ENCODE results near the gene FASTK. TPM values are rescaled to one million over a fixed set of nuclear protein-coding genes. Genes with fewer than 3 reads are reported as not detected.
"Not testable (repeated sequence)": the region's sequence is repeated elsewhere in the genome, so short reads cannot be mapped to it uniquely, and the experiment has no call there.

FASTK gene
- total and polyA plus RNA-seq, 7 donors = 87.1 to 194 (median 126) TPM

- WGBS, 3 donors = 93 to 95% (median 94%) methylated on average over 20 of the region's 20 CpGs
- no peak for TF ChIP-seq CTCF (IDR thresholded peaks at IDR 0.05)
- Histone ChIP-seq H3K4me1 (peaks cover 8% of the 10 kb centered on the region), H3K36me3 (ENCODE audit: insufficient read depth in 1 of 2, low read depth in 1 of 2) (peaks cover 0 to 50% of the 10 kb centered on the region in 2 donors), H3K27ac (no peak overlapping the region), H3K4me3 (no peak overlapping the region), H3K27me3 (ENCODE audit: insufficient read depth in 3 of 3, low read length in 2 of 3) (no peaks in the 10 kb centered on the region), H3K9me3 (no peaks in the 10 kb centered on the region)
- DNase-seq = peak in 1 of 2 donors; percentile 45
- intact Hi-C loops (cut with DNase I) = no loop called here
- ATAC-seq = no peak
Observed at GRCh38 chr7:151043959-151044358, 36.6 kb downstream of the FASTK start.

DNA sequence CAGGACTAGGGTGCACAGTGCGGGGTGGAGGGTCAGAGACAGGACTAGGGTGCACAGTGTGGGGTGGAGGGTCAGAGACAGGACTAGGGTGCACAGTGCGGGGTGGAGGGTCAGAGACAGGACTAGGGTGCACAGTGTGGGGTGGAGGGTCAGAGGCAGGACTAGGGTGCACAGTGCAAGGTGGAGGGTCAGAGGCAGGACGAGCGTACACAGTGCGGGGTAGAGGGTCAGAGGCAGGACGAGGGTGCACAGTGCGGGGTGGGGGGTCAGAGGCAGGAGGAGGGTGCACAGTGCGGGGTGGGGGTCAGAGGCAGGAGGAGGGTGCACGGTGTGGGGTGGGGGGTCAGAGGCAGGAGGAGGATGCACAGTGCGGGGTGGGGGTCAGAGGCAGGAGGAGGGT, 37.2 kb downstream of the FASTK start:
- ATAC-seq; H3K27me3 ChIP-seq (ENCODE audit: insufficient read depth in 3 of 3, low read length in 2 of 3); H3K27ac ChIP-seq; DNase-seq; intact Hi-C loops (cut with DNase I); H3K9me3 ChIP-seq; H3K4me3 ChIP-seq: not testable (repeated sequence)
- peaks cover 13% of the 10 kb centered on the region for H3K4me1 ChIP-seq
- peaks cover 0 to 50% of the 10 kb centered on the region in 2 donors for H3K36me3 ChIP-seq (ENCODE audit: insufficient read depth in 1 of 2, low read depth in 1 of 2)
- WGBS, 3 donors = 88 to 99% (median 92%) methylated on average over 9 to 10 of the region's 10 CpGs

DNA sequence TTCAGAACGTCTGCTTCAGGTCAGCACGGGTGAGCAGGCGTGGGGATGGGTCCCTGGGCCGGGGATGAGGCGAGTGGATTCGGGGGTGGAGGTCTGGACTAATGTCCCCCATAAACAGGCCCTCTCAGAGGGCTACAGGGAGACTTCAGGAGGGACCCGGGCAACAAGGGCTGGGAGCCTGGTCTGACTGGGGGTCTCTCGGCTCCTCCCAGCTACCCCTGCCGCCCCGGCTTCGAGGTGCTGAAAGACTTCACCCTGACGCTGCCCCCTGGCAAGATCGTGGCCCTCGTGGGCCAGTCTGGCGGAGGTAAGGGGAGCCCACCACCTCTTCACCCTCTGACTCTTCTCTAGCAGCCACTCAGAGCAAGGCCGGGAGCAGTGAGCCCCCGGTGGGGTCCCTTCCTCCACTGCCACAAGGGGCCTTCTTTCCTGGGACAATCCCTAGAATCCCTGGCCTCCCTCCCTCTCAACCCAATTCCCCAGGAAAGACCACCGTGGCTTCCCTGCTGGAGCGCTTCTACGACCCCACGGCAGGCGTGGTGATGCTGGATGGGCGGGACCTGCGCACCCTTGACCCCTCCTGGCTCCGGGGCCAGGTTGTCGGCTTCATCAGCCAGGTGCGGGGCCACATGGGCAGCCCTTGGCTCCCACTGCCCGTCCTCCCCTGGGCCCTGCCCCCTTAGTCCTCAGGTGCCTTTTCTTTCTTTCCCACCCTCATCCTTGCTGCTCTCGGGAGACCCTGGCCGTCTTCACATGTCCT, 39.8 kb downstream of the FASTK start:
- WGBS, 3 donors = 90 to 95% (median 91%) methylated on average over 27 to 30 of the region's 30 CpGs
- no peaks in the 10 kb centered on the region for H3K27me3 ChIP-seq (ENCODE audit: insufficient read depth in 3 of 3, low read length in 2 of 3)
- intact Hi-C loops (cut with DNase I) = no loop called here
- ATAC-seq (no peak), DNase-seq (no peak)
- H3K4me1 ChIP-seq = peaks cover 13% of the 10 kb centered on the region
- no peaks in the 10 kb centered on the region for H3K9me3 ChIP-seq
- no peak for TF ChIP-seq CTCF (IDR thresholded peaks at IDR 0.05)
- no peak overlapping the region for H3K4me3 ChIP-seq
- peaks cover 6 to 63% of the 10 kb centered on the region in 2 donors for H3K36me3 ChIP-seq (ENCODE audit: insufficient read depth in 1 of 2, low read depth in 1 of 2)
- no peak overlapping the region for H3K27ac ChIP-seq

GRCh38 chr7:151039850-151040548, 40.6 kb downstream of the FASTK start:
- H3K4me3 ChIP-seq = no peak overlapping the region
- H3K36me3 ChIP-seq (ENCODE audit: insufficient read depth in 1 of 2, low read depth in 1 of 2) = peaks cover 6 to 62% of the 10 kb centered on the region in 2 donors
- WGBS, 3 donors = 66 to 72% (median 70%) methylated on average over 18 of the region's 18 CpGs
- no peak for TF ChIP-seq CTCF (IDR thresholded peaks at IDR 0.05)
- DNase-seq (no peak), ATAC-seq (no peak)
- peaks cover 18% of the 10 kb centered on the region for H3K4me1 ChIP-seq
- intact Hi-C loops (cut with DNase I) = no loop called here
- no peaks in the 10 kb centered on the region for H3K9me3 ChIP-seq
- no peaks in the 10 kb centered on the region for H3K27me3 ChIP-seq (ENCODE audit: insufficient read depth in 3 of 3, low read length in 2 of 3)
- H3K27ac ChIP-seq = no peak overlapping the region

Data from psoas muscle (tissue), 8 donors.